Measurements from ENCODE around the gene UBE2E2.

The UBE2E2 gene

GRCh38 chr3:23450051-23450450 is 246.9 kb downstream of the UBE2E2 start:
- H3K9ac ChIP-seq (ENCODE audit: low read depth, low read length, poor library complexity, severe bottlenecking), result no peak overlapping the region
- H3K4me2 ChIP-seq (ENCODE audit: low read depth, low read length, poor library complexity, severe bottlenecking), result no peak overlapping the region
- H3F3A ChIP-seq (ENCODE audit: low read depth), result no peaks in the 10 kb centered on the region
- no peaks in the 10 kb centered on the region for H3K27me3 ChIP-seq (ENCODE audit: insufficient read depth, low read length, poor library complexity, severe bottlenecking)
- no peaks in the 10 kb centered on the region for H4K20me1 ChIP-seq (ENCODE audit: insufficient read depth, low read length, poor library complexity, severe bottlenecking)
- no peaks in the 10 kb centered on the region for H3K79me2 ChIP-seq (ENCODE audit: insufficient read depth, low read length)
- no peaks in the 10 kb centered on the region for H3K9me3 ChIP-seq (ENCODE audit: insufficient read depth, low read depth, low read length)
- no peak overlapping the region for H2AFZ ChIP-seq (ENCODE audit: low read length)
- H3K4me3 ChIP-seq (ENCODE audit: low read length, poor library complexity, severe bottlenecking), result no peak overlapping the region
- H3K36me3 ChIP-seq (ENCODE audit: insufficient read depth, low read length), result no peaks in the 10 kb centered on the region
- no peaks in the 10 kb centered on the region for H3K9me2 ChIP-seq (replicated peaks; ENCODE audit: low read depth, low read length)
- peaks cover 25% of the 10 kb centered on the region for H3K4me1 ChIP-seq (ENCODE audit: insufficient read depth, low read length, poor library complexity, severe bottlenecking)
- TF ChIP-seq, protein P1, sequence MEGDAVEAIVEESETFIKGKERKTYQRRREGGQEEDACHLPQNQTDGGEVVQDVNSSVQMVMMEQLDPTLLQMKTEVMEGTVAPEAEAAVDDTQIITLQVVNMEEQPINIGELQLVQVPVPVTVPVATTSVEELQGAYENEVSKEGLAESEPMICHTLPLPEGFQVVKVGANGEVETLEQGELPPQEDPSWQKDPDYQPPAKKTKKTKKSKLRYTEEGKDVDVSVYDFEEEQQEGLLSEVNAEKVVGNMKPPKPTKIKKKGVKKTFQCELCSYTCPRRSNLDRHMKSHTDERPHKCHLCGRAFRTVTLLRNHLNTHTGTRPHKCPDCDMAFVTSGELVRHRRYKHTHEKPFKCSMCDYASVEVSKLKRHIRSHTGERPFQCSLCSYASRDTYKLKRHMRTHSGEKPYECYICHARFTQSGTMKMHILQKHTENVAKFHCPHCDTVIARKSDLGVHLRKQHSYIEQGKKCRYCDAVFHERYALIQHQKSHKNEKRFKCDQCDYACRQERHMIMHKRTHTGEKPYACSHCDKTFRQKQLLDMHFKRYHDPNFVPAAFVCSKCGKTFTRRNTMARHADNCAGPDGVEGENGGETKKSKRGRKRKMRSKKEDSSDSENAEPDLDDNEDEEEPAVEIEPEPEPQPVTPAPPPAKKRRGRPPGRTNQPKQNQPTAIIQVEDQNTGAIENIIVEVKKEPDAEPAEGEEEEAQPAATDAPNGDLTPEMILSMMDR (conservative IDR thresholded peaks at IDR 0.05; ENCODE audit: low read length), result no peak
- no peak for TF ChIP-seq EZH2phosphoT487 (IDR thresholded peaks at IDR 0.05; ENCODE audit: borderline replicate concordance)

DNA sequence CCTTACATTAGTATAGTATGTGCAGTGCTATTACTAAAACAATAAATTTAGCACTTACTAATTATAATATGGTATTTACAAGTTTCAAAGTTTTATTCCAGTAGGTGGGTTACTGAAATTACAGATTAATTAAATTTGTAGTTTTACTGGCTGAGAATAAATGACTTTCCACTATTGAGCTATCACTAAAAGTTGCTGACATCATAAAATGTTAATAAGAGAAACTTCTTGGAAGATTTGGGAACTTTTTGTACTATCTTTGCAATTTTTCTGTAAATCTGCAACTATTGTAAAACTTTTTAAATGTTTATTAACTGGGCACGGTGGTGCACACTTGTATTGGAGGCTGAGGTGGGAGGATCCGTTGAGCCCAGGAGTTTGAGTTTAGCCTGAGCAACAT is 247.7 kb downstream of the UBE2E2 start:
- H3F3A ChIP-seq (ENCODE audit: low read depth), result no peaks in the 10 kb centered on the region
- no peaks in the 10 kb centered on the region for H3K9me2 ChIP-seq (replicated peaks; ENCODE audit: low read depth, low read length)
- H3K79me2 ChIP-seq (ENCODE audit: insufficient read depth, low read length), result no peaks in the 10 kb centered on the region
- peaks cover 28% of the 10 kb centered on the region for H3K4me1 ChIP-seq (ENCODE audit: insufficient read depth, low read length, poor library complexity, severe bottlenecking)
- H3K4me3 ChIP-seq (ENCODE audit: low read length, poor library complexity, severe bottlenecking), result no peak overlapping the region
- H3K27me3 ChIP-seq (ENCODE audit: insufficient read depth, low read length, poor library complexity, severe bottlenecking), result no peaks in the 10 kb centered on the region
- no peaks in the 10 kb centered on the region for H3K9me3 ChIP-seq (ENCODE audit: insufficient read depth, low read depth, low read length)
- no peaks in the 10 kb centered on the region for H3K36me3 ChIP-seq (ENCODE audit: insufficient read depth, low read length)
- TF ChIP-seq EZH2phosphoT487 (IDR thresholded peaks at IDR 0.05; ENCODE audit: borderline replicate concordance), result no peak
- H4K20me1 ChIP-seq (ENCODE audit: insufficient read depth, low read length, poor library complexity, severe bottlenecking), result no peaks in the 10 kb centered on the region
- H2AFZ ChIP-seq (ENCODE audit: low read length), result no peak overlapping the region
- H3K4me2 ChIP-seq (ENCODE audit: low read depth, low read length, poor library complexity, severe bottlenecking), result no peak overlapping the region
- H3K9ac ChIP-seq (ENCODE audit: low read depth, low read length, poor library complexity, severe bottlenecking), result no peak overlapping the region

- no peaks in the 10 kb centered on the region for H3K79me2 ChIP-seq (ENCODE audit: insufficient read depth, low read length)
- H3K9me3 ChIP-seq (ENCODE audit: insufficient read depth, low read depth, low read length), result 0 out of 2 replicates have a peak, but pooled peaks cover 3% of the 10 kb centered on the region
- H2AFZ ChIP-seq (ENCODE audit: low read length), result no peak overlapping the region
- no peaks in the 10 kb centered on the region for H3K27me3 ChIP-seq (ENCODE audit: insufficient read depth, low read length, poor library complexity, severe bottlenecking)
- no peaks in the 10 kb centered on the region for H3K9me2 ChIP-seq (replicated peaks; ENCODE audit: low read depth, low read length)
- H3K4me3 ChIP-seq (ENCODE audit: low read length, poor library complexity, severe bottlenecking), result no peak overlapping the region
- no peaks in the 10 kb centered on the region for H3F3A ChIP-seq (ENCODE audit: low read depth)
- peaks cover 26% of the 10 kb centered on the region for H3K4me1 ChIP-seq (ENCODE audit: insufficient read depth, low read length, poor library complexity, severe bottlenecking)
- TF ChIP-seq, protein P1 (conservative IDR thresholded peaks at IDR 0.05; ENCODE audit: low read length), result no peak
- TF ChIP-seq EZH2phosphoT487 (IDR thresholded peaks at IDR 0.05; ENCODE audit: borderline replicate concordance), result no peak
- H3K9ac ChIP-seq (ENCODE audit: low read depth, low read length, poor library complexity, severe bottlenecking), result no peak overlapping the region
- H4K20me1 ChIP-seq (ENCODE audit: insufficient read depth, low read length, poor library complexity, severe bottlenecking), result no peaks in the 10 kb centered on the region
- H3K36me3 ChIP-seq (ENCODE audit: insufficient read depth, low read length), result no peaks in the 10 kb centered on the region
- H3K4me2 ChIP-seq (ENCODE audit: low read depth, low read length, poor library complexity, severe bottlenecking), result no peak overlapping the region
These were observed 249.3 kb downstream of the UBE2E2 start for GRCh38 chr3:23452408-23452807.

- Histone ChIP-seq H3F3A (ENCODE audit: low read depth) (no peaks in the 10 kb centered on the region), H3K27me3 (ENCODE audit: insufficient read depth, low read length, poor library complexity, severe bottlenecking) (no peaks in the 10 kb centered on the region), H3K9me3 (ENCODE audit: insufficient read depth, low read depth, low read length) (0 out of 2 replicates have a peak, but pooled peaks cover 3% of the 10 kb centered on the region), H3K9ac (ENCODE audit: low read depth, low read length, poor library complexity, severe bottlenecking) (no peak overlapping the region), H3K79me2 (ENCODE audit: insufficient read depth, low read length) (no peaks in the 10 kb centered on the region), H3K36me3 (ENCODE audit: insufficient read depth, low read length) (no peaks in the 10 kb centered on the region), H3K4me3 (ENCODE audit: low read length, poor library complexity, severe bottlenecking) (no peak overlapping the region), H2AFZ (ENCODE audit: low read length) (no peak overlapping the region), H3K4me1 (ENCODE audit: insufficient read depth, low read length, poor library complexity, severe bottlenecking) (peaks cover 10% of the 10 kb centered on the region), H4K20me1 (ENCODE audit: insufficient read depth, low read length, poor library complexity, severe bottlenecking) (no peaks in the 10 kb centered on the region), H3K9me2 (replicated peaks; ENCODE audit: low read depth, low read length) (no peaks in the 10 kb centered on the region), H3K4me2 (ENCODE audit: low read depth, low read length, poor library complexity, severe bottlenecking) (no peak overlapping the region)
- TF ChIP-seq, protein P1 (conservative IDR thresholded peaks at IDR 0.05; ENCODE audit: low read length), result no peak
- no peak for TF ChIP-seq EZH2phosphoT487 (IDR thresholded peaks at IDR 0.05; ENCODE audit: borderline replicate concordance)
These were observed 252.0 kb downstream of the UBE2E2 start for GRCh38 chr3:23455084-23455483.
